AG08395 (cell line): ENCODE results near the gene LIG1.

Experiments used
- DNase-seq: peaks from one replicate; pipeline ENCODE4 v3.0.0; 2012; ENCODE audit warnings: mixed read lengths, low spot score

The LIG1 gene

GRCh38 chr19:48181505-48181904, 11.4 kb upstream of the LIG1 start:
- no peak for DNase-seq

DNA sequence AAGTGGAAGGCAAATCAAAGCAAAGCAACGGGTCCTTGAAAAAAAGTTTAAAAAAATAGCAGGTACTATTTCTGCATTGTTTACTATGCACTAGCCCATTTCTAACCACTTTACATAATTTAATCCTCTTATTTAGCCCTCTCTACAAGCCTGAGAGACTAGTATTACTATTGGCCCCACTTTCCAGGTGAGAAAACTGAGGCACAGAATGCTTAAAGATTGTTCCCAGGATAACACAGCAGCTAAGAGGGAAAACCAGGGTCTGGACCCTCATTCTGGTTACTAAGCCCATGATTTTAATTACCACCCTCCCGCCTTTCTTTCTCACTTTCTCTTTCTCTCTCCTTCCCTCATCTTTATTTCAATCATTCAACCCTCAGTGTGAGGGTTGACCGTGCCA, 6.1 kb upstream of the LIG1 start:
- no peak for DNase-seq

- no peak for DNase-seq
These were observed 5.4 kb upstream of the LIG1 start for GRCh38 chr19:48175578-48175977.

DNA sequence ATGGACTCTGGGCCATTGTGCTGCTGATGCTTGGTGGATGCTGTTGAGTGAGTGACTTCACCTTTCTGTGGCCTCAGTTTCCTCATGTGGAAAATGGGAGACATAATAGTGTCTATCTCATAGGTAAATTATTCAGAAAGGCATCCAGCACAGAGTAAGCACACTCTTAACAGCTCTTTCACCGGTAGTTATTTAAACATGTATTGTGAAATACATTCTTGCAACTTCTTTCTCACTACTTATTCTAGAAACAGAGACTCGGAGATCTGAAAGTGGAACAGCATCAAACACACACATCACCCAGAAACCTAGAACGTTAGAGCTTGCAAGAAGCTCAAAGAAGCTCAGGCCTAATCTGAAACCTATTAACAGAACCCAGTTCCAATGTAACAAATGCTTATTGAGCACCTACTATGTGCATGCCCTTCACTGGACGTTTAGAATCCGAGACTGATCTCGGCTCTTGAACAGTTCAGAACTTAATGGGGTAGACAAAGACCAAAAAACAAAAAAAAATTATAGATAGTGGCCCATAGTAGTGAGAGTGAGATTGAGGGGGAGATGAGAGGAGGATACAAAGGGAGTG, 4.4 kb upstream of the LIG1 start:
- DNase-seq = no peak

DNA sequence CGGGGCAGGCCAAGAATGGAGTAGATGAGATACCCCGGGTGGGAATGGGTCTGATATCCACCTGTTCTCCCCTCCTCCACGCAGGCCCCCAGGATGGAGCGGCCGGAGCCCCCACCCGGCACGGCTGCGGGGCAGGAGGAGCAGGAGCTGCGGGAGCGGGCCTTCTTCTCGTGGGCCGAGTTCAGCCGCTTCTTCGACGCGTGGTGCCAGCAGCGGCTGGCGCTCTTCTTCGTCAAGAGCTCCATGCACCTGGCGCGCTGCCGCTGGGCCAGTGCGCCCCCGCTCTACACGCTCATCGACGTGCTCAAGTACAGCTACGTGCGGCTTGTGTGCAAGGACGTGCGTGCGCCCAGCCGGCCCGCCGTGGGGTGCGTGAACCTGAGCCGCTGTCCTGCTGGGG, 1.6 kb upstream of the LIG1 start:
- DNase-seq = no peak

DNA sequence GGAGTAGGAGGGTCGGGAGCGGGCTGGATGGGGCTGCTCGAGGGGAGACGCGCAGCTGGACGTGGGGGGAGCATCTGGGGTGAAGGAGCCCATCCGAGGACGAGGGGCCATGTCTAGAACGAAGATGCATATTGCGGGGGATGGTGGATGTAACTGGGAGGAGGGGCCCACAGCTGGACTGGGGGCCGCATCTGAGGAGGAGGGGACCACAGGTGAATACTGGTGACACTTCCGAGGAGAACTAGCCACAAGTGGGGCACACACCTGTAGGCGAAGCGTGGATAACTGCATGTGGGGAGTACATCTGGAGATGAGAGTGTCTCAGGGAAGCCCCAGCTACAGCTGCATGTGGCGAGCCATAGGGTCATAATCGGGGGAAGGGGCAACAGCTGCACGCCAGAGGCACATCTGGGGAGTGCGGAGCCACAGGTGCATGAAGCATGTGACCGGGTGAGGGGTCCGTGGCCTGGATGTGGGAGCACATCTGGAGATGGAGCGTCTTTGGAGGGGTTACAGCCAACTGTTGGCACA, 738 bp upstream of the LIG1 start:
- DNase-seq = no peak

- peak; percentile 93 for DNase-seq
These were observed 586 bp downstream of the LIG1 start for GRCh38 chr19:48169578-48169938.

- DNase-seq = no peak
These were observed 1.5 kb downstream of the LIG1 start for GRCh38 chr19:48168689-48169088.

DNA sequence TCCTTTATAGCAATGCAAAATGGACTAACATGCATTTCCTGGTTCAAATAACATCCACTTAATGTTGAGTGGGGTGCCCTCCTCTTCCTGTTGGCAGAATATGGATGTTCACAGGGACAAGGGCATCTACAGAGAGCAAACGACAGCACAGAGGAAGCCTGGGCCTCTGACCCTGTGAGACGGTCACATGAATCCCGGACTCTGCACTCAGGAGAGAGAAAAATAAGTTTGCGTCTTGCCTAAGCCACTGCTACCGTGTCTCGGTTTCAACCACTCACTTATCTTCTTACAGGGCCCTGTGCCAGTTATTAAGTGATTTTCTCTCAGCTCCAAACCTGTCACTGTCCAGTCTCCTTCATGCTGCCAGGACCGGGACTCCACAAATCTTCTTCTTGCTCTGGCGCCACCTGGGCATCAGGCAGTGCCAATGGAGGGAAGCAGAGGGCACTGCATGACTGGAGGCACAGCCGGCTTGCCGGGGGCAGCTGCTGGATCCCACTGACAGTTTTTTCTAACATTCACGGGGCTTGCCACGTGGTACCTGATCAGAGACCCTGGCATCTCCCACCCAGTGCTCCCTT, 11.8 kb downstream of the LIG1 start:
- DNase-seq = no peak

DNA sequence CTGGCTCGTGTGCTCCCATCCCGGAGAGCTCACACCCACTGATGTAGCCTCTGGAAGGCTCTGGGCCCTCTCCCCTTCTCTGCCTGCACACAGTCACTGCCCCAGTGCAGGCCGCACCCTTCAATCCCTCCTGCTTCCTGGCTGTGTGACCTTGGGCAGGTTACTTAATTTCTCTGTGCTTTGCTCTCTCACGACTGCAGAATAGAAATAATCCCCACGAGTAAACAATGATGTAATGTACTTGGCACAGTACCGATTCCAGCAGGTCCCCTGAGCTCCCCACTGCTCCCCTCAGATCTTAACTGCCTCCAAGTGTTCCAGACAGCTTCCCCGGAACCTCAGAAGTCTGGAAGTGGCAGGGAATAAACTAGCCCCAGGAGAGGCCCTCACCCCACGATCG, 16.1 kb downstream of the LIG1 start:
- DNase-seq = no peak

GRCh38 chr19:48152551-48152950, 17.6 kb downstream of the LIG1 start:
- peak; percentile 76 for DNase-seq

DNA sequence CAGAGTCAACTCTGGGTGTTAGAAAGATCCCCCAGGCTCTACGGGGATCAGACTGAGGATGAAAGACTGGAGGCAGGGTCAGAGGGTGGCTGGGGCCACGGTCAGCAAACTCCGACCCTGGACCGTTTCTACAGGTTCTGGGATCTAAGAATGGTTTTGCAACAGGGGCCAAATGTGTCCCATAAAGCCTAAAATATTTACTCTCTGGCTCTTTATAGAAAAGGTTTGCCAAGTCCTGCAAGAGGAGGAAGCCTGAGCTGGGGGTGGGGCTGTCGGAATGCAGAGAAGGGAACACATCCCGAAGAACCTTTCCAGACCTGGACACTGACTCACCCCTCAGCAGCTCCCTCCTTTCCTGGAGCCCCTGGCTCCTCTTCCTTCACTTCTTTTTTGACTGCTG, 20.7 kb downstream of the LIG1 start:
- DNase-seq = no peak

- no peak for DNase-seq
These were observed 21.6 kb downstream of the LIG1 start for GRCh38 chr19:48148576-48148975.

GRCh38 chr19:48147597-48148175, 22.5 kb downstream of the LIG1 start:
- no peak for DNase-seq

GRCh38 chr19:48139053-48139452, 31.1 kb downstream of the LIG1 start:
- no peak for DNase-seq

DNA sequence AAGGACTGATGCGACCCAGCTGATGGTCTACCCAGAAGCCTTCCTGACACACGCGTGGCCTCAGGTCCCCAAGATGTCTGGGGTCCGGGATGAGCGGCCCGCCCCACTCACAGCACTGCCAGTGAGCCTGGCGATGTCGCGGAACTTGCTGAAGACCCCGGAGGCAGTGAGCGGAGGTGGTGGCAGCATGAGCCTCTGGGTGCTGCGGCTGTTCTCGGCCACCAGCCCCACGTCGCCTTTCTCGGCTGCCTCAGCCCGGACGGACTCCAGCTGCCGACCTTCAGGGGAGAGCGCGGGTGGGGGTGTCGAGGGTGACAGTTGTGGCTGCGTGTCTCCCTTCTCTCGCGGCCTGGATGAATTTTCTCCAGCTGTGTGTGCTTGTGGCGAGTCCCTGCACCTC, 32.7 kb downstream of the LIG1 start:
- DNase-seq = no peak

DNA sequence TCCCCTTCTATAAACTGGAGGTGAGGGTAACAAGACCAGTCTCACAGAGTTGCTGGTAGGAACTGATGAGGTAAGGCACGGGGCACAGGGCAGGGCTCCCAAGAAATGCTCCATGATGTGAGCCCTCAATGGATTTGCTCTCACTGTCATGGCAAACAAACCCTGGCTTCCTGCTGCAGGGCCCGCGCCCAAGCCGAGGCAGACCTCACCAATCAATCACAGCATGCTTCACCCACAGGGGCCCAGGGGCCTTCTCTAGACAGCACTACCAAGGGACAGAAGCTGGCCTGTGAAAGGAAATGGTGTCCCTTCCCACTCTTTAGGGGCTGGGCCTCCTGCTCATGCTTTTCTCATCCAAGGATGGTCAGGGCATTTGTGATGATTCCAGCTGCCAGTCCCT, 33.6 kb downstream of the LIG1 start:
- DNase-seq = no peak

GRCh38 chr19:48135411-48135810, 34.7 kb downstream of the LIG1 start:
- DNase-seq = peak; percentile 5

DNA sequence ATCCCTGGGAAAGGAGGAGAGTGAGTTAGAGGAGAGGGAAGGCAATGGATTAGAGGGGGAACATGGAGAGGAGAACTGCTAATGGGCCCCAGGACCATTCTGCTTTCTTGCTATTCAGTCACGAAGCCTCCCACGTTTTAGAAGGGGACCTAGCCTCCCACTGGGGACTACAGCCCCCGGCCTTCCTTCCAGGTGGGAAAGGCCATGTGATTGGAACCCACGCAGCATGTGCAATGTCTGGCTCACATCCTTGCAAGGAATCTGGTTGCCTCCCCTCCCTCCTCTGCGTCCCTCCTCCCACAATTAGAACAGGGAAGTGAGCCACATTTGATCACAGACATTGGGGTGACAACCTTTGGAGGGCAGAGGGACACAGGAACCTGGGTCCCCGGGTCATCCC, 37.0 kb downstream of the LIG1 start:
- DNase-seq = no peak

- no peak for DNase-seq
These were observed 42.6 kb downstream of the LIG1 start for GRCh38 chr19:48127561-48127960.

DNA sequence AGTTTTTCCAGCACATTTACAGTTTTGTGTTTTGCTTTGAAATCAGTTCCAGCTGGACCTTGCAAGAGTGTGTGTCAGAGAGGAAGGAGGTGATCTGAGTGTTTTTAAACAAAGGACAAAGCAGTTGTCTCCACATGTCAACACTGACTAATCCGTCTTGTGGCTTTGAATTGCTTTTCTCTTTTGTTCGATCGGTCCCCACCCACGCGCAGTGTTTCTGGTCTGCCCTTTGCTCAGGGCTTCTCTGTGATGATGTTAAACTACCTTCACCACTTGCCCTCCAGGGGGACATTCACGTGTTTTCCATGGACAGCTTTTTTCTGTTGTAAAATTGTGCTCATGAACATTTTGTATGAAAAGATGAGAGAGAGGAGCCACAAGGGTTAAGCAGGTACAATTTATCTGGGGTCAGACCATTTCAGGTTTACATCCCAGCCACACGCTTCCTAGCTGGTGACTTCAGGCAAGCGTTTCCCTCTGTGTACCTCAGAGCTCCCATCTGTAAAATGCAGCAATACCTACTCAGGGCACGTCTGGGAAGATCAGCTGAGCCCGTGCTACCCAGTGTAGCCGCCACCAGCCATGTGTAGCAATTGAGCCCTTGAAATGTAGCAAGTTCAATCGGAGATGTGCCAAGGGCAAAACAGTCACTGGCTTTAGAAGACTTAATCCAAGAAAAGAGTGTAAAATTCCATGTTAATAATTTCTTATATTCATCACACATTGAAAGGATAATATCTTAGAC, 46.1 kb downstream of the LIG1 start:
- peak; percentile 30 for DNase-seq

GRCh38 chr19:48122421-48122820, 47.7 kb downstream of the LIG1 start:
- DNase-seq = no peak

GRCh38 chr19:48121909-48122371, 48.2 kb downstream of the LIG1 start:
- DNase-seq = no peak
